ENCODE results near the gene IL13RA2. TPM values are rescaled to one million over a fixed set of nuclear protein-coding genes. Genes with fewer than 3 reads are reported as not detected.

Gene IL13RA2
- 1.5 TPM for polyA plus RNA-seq (2013, experiment 1 of 2)
- 2.1 TPM for polyA plus RNA-seq (2013, experiment 2 of 2)

GRCh38 chrX:115017455-115017854 is at the start of gene IL13RA2:
TSS of gene IL13RA2 (minus strand) at chrX:115017616. CDS start at chrX:115017269, 347 bp downstream.
- WGBS, 2 experiments (ENCODE audit: insufficient coverage in 2 of 2), result 86 to 95% methylated on average over 4 of the region's 11 CpGs
- H3K4me1 ChIP-seq (ENCODE audit: control insufficient read depth, insufficient read depth, low read length, poor library complexity, severe bottlenecking), result peaks cover 10% of the 10 kb centered on the region
- H3K27ac ChIP-seq (ENCODE audit: low read depth, low read length, severe bottlenecking), result no peak within 1 kb of the TSS
- no peaks in the 10 kb centered on the region for H3K36me3 ChIP-seq (ENCODE audit: control insufficient read depth, insufficient read depth, low read length)
- H3K9me3 ChIP-seq (ENCODE audit: control insufficient read depth, low read length), result no peaks in the 10 kb centered on the region
- H3K4me3 ChIP-seq (ENCODE audit: extremely low read depth, insufficient read depth, low read length, poor library complexity, severe bottlenecking), result no peak within 1 kb of the TSS

DNA sequence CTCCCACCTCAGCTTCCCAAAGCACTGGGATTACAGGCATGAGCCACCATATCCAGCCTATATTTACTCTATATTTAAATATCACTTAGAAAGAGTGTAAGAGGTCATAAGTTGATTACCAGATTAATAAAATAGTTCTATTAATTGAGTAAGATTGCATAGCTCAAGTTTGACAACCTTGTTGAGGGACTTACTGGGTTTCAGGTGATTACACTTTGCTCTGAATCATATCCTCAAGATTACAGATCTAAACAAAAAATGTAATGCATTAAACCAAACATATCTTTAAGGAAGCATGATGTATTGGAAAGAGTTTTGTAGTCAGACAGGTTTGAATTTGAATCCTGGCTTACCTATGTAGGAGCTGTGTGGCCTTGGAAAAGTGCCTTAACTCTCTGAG is 47.9 kb upstream of the IL13RA2 start:
- no peak overlapping the region for H3K4me3 ChIP-seq (ENCODE audit: extremely low read depth, insufficient read depth, low read length, poor library complexity, severe bottlenecking)
- H3K4me1 ChIP-seq (ENCODE audit: control insufficient read depth, insufficient read depth, low read length, poor library complexity, severe bottlenecking), result no peaks in the 10 kb centered on the region
- H3K27ac ChIP-seq (ENCODE audit: low read depth, low read length, severe bottlenecking), result no peak overlapping the region
- no peaks in the 10 kb centered on the region for H3K36me3 ChIP-seq (ENCODE audit: control insufficient read depth, insufficient read depth, low read length)
- H3K9me3 ChIP-seq (ENCODE audit: control insufficient read depth, low read length), result no peaks in the 10 kb centered on the region

- Histone ChIP-seq H3K4me3 (ENCODE audit: extremely low read depth, insufficient read depth, low read length, poor library complexity, severe bottlenecking) (no peak overlapping the region), H3K9me3 (ENCODE audit: control insufficient read depth, low read length) (no peaks in the 10 kb centered on the region), H3K36me3 (ENCODE audit: control insufficient read depth, insufficient read depth, low read length) (no peaks in the 10 kb centered on the region), H3K27ac (ENCODE audit: low read depth, low read length, severe bottlenecking) (no peak overlapping the region), H3K4me1 (ENCODE audit: control insufficient read depth, insufficient read depth, low read length, poor library complexity, severe bottlenecking) (no peaks in the 10 kb centered on the region)
- 100% methylated on average over 1 of the region's 2 CpGs; no CpG with 5 or more reads in 1 of the 2 experiments for WGBS, 2 experiments (ENCODE audit: insufficient coverage in 2 of 2)
Measured at GRCh38 chrX:115060013-115060412, 42.6 kb upstream of the IL13RA2 start.

GRCh38 chrX:115058276-115058675 is 40.9 kb upstream of the IL13RA2 start:
- WGBS, 2 experiments (ENCODE audit: insufficient coverage in 2 of 2), result no CpG with 5 or more reads among the region's 3 CpGs
- H3K27ac ChIP-seq (ENCODE audit: low read depth, low read length, severe bottlenecking), result no peak overlapping the region
- H3K4me1 ChIP-seq (ENCODE audit: control insufficient read depth, insufficient read depth, low read length, poor library complexity, severe bottlenecking), result no peaks in the 10 kb centered on the region
- no peak overlapping the region for H3K4me3 ChIP-seq (ENCODE audit: extremely low read depth, insufficient read depth, low read length, poor library complexity, severe bottlenecking)
- H3K9me3 ChIP-seq (ENCODE audit: control insufficient read depth, low read length), result no peaks in the 10 kb centered on the region
- no peaks in the 10 kb centered on the region for H3K36me3 ChIP-seq (ENCODE audit: control insufficient read depth, insufficient read depth, low read length)

GRCh38 chrX:115054876-115055275 is 37.5 kb upstream of the IL13RA2 start:
- no peak overlapping the region for H3K4me3 ChIP-seq (ENCODE audit: extremely low read depth, insufficient read depth, low read length, poor library complexity, severe bottlenecking)
- H3K36me3 ChIP-seq (ENCODE audit: control insufficient read depth, insufficient read depth, low read length), result no peaks in the 10 kb centered on the region
- H3K9me3 ChIP-seq (ENCODE audit: control insufficient read depth, low read length), result no peaks in the 10 kb centered on the region
- no peak overlapping the region for H3K27ac ChIP-seq (ENCODE audit: low read depth, low read length, severe bottlenecking)
- no peaks in the 10 kb centered on the region for H3K4me1 ChIP-seq (ENCODE audit: control insufficient read depth, insufficient read depth, low read length, poor library complexity, severe bottlenecking)
- 83 to 95% methylated on average over 2 of the region's 3 CpGs for WGBS, 2 experiments (ENCODE audit: insufficient coverage in 2 of 2)

- Histone ChIP-seq H3K4me3 (ENCODE audit: extremely low read depth, insufficient read depth, low read length, poor library complexity, severe bottlenecking) (no peak overlapping the region), H3K36me3 (ENCODE audit: control insufficient read depth, insufficient read depth, low read length) (no peaks in the 10 kb centered on the region), H3K9me3 (ENCODE audit: control insufficient read depth, low read length) (no peaks in the 10 kb centered on the region), H3K4me1 (ENCODE audit: control insufficient read depth, insufficient read depth, low read length, poor library complexity, severe bottlenecking) (no peaks in the 10 kb centered on the region), H3K27ac (ENCODE audit: low read depth, low read length, severe bottlenecking) (no peak overlapping the region)
- 80% methylated on average over 1 of the region's 1 CpG; no CpG with 5 or more reads in 1 of the 2 experiments for WGBS, 2 experiments (ENCODE audit: insufficient coverage in 2 of 2)
Measured at GRCh38 chrX:115053223-115053622, 35.8 kb upstream of the IL13RA2 start.

- H3K4me3 ChIP-seq (ENCODE audit: extremely low read depth, insufficient read depth, low read length, poor library complexity, severe bottlenecking), result no peak overlapping the region
- H3K36me3 ChIP-seq (ENCODE audit: control insufficient read depth, insufficient read depth, low read length), result no peaks in the 10 kb centered on the region
- H3K27ac ChIP-seq (ENCODE audit: low read depth, low read length, severe bottlenecking), result no peak overlapping the region
- no peaks in the 10 kb centered on the region for H3K4me1 ChIP-seq (ENCODE audit: control insufficient read depth, insufficient read depth, low read length, poor library complexity, severe bottlenecking)
- no peaks in the 10 kb centered on the region for H3K9me3 ChIP-seq (ENCODE audit: control insufficient read depth, low read length)
Measured at GRCh38 chrX:115047715-115048114, 30.3 kb upstream of the IL13RA2 start.

- H3K9me3 ChIP-seq (ENCODE audit: control insufficient read depth, low read length), result no peaks in the 10 kb centered on the region
- H3K4me1 ChIP-seq (ENCODE audit: control insufficient read depth, insufficient read depth, low read length, poor library complexity, severe bottlenecking), result no peaks in the 10 kb centered on the region
- H3K27ac ChIP-seq (ENCODE audit: low read depth, low read length, severe bottlenecking), result no peak overlapping the region
- no peak overlapping the region for H3K4me3 ChIP-seq (ENCODE audit: extremely low read depth, insufficient read depth, low read length, poor library complexity, severe bottlenecking)
- H3K36me3 ChIP-seq (ENCODE audit: control insufficient read depth, insufficient read depth, low read length), result no peaks in the 10 kb centered on the region
Measured at GRCh38 chrX:115047181-115047580, 29.8 kb upstream of the IL13RA2 start.

- no peaks in the 10 kb centered on the region for H3K36me3 ChIP-seq (ENCODE audit: control insufficient read depth, insufficient read depth, low read length)
- WGBS, 2 experiments (ENCODE audit: insufficient coverage in 2 of 2), result no CpG with 5 or more reads among the region's 4 CpGs
- H3K27ac ChIP-seq (ENCODE audit: low read depth, low read length, severe bottlenecking), result no peak overlapping the region
- no peaks in the 10 kb centered on the region for H3K9me3 ChIP-seq (ENCODE audit: control insufficient read depth, low read length)
- no peaks in the 10 kb centered on the region for H3K4me1 ChIP-seq (ENCODE audit: control insufficient read depth, insufficient read depth, low read length, poor library complexity, severe bottlenecking)
- H3K4me3 ChIP-seq (ENCODE audit: extremely low read depth, insufficient read depth, low read length, poor library complexity, severe bottlenecking), result no peak overlapping the region
Measured at GRCh38 chrX:115040417-115040816, 23.0 kb upstream of the IL13RA2 start.

- H3K4me1 ChIP-seq (ENCODE audit: control insufficient read depth, insufficient read depth, low read length, poor library complexity, severe bottlenecking), result no peaks in the 10 kb centered on the region
- H3K27ac ChIP-seq (ENCODE audit: low read depth, low read length, severe bottlenecking), result no peak overlapping the region
- no peaks in the 10 kb centered on the region for H3K9me3 ChIP-seq (ENCODE audit: control insufficient read depth, low read length)
- H3K4me3 ChIP-seq (ENCODE audit: extremely low read depth, insufficient read depth, low read length, poor library complexity, severe bottlenecking), result no peak overlapping the region
- H3K36me3 ChIP-seq (ENCODE audit: control insufficient read depth, insufficient read depth, low read length), result no peaks in the 10 kb centered on the region
- no CpG with 5 or more reads among the region's 1 CpG for WGBS, 2 experiments (ENCODE audit: insufficient coverage in 2 of 2)
Measured at GRCh38 chrX:115038406-115038805, 21.0 kb upstream of the IL13RA2 start.

GRCh38 chrX:115036029-115036428 is 18.6 kb upstream of the IL13RA2 start:
- Histone ChIP-seq H3K27ac (ENCODE audit: low read depth, low read length, severe bottlenecking) (no peak overlapping the region), H3K4me1 (ENCODE audit: control insufficient read depth, insufficient read depth, low read length, poor library complexity, severe bottlenecking) (no peaks in the 10 kb centered on the region), H3K4me3 (ENCODE audit: extremely low read depth, insufficient read depth, low read length, poor library complexity, severe bottlenecking) (no peak overlapping the region), H3K36me3 (ENCODE audit: control insufficient read depth, insufficient read depth, low read length) (no peaks in the 10 kb centered on the region), H3K9me3 (ENCODE audit: control insufficient read depth, low read length) (no peaks in the 10 kb centered on the region)
- WGBS, 2 experiments (ENCODE audit: insufficient coverage in 2 of 2), result no CpG with 5 or more reads among the region's 1 CpG

- Histone ChIP-seq H3K36me3 (ENCODE audit: control insufficient read depth, insufficient read depth, low read length) (no peaks in the 10 kb centered on the region), H3K4me3 (ENCODE audit: extremely low read depth, insufficient read depth, low read length, poor library complexity, severe bottlenecking) (no peak overlapping the region), H3K27ac (ENCODE audit: low read depth, low read length, severe bottlenecking) (no peak overlapping the region), H3K4me1 (ENCODE audit: control insufficient read depth, insufficient read depth, low read length, poor library complexity, severe bottlenecking) (no peaks in the 10 kb centered on the region), H3K9me3 (ENCODE audit: control insufficient read depth, low read length) (no peaks in the 10 kb centered on the region)
- 82 to 100% methylated on average over 1 to 2 of the region's 2 CpGs for WGBS, 2 experiments (ENCODE audit: insufficient coverage in 2 of 2)
Measured at GRCh38 chrX:115031989-115032388, 14.6 kb upstream of the IL13RA2 start.

Data from mesodermal cell (in vitro differentiated cells).